ENCODE data around the gene PPP1CA.

DNA sequence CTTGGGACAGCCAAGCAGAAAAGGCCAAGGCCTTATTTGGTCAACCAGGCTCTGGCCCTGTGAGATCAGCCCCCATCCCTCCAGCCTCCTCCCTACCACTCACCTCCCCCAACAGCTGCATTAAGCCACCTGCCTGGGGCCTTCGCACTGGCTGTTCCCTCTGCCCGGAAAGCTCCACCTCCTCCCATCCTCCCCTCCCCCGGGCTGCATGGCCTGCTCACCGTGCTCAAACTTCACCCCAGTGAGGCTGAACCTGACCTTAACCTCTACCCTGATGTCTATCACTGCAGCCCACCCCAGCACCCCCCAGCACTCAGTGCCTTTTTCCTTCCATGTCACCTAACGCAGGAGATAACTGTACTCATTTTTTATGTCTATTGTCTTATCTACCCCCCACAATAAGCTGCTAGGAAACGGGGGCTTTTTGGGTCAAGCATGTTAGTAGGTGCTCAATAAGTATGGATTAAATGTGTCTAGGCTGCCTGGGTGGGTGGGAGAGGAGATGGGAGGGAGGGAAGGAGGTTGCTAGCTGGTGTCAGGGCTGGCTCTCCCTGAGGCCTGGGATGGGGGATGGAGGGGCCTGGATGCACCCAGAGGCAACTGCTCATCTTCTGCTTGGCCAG lies 34.9 kb upstream of the PPP1CA start:
- TF ChIP-seq, protein P1, sequence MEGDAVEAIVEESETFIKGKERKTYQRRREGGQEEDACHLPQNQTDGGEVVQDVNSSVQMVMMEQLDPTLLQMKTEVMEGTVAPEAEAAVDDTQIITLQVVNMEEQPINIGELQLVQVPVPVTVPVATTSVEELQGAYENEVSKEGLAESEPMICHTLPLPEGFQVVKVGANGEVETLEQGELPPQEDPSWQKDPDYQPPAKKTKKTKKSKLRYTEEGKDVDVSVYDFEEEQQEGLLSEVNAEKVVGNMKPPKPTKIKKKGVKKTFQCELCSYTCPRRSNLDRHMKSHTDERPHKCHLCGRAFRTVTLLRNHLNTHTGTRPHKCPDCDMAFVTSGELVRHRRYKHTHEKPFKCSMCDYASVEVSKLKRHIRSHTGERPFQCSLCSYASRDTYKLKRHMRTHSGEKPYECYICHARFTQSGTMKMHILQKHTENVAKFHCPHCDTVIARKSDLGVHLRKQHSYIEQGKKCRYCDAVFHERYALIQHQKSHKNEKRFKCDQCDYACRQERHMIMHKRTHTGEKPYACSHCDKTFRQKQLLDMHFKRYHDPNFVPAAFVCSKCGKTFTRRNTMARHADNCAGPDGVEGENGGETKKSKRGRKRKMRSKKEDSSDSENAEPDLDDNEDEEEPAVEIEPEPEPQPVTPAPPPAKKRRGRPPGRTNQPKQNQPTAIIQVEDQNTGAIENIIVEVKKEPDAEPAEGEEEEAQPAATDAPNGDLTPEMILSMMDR (IDR thresholded peaks at IDR 0.05) = no peak
- no peak for TF ChIP-seq EP300 (IDR thresholded peaks at IDR 0.05)
- no peak for TF ChIP-seq POLR2A (IDR thresholded peaks at IDR 0.05)
